Measurements from ENCODE around the gene ASMTL.

Gene ASMTL

GRCh38 chrX:1387141-1387776 is 65.5 kb downstream of the ASMTL start:
- no peak overlapping the region for H3K4me3 ChIP-seq (ENCODE audit: control insufficient read depth, low read depth, low read length)
- no peak for DNase-seq (ENCODE audit: low read depth)
- no peak for TF ChIP-seq CTCF (IDR thresholded peaks at IDR 0.05; ENCODE audit: control insufficient read depth, insufficient read depth, low read depth, low read length, missing control alignments)

- no peak for DNase-seq (ENCODE audit: low read depth)
- no peak overlapping the region for H3K4me3 ChIP-seq (ENCODE audit: control insufficient read depth, low read depth, low read length)
- TF ChIP-seq CTCF (IDR thresholded peaks at IDR 0.05; ENCODE audit: control insufficient read depth, insufficient read depth, low read depth, low read length, missing control alignments), result no peak
Measured at GRCh38 chrX:1386338-1387127, 66.2 kb downstream of the ASMTL start.

- DNase-seq (ENCODE audit: low read depth), result no peak
- TF ChIP-seq CTCF (IDR thresholded peaks at IDR 0.05; ENCODE audit: control insufficient read depth, insufficient read depth, low read depth, low read length, missing control alignments), result no peak
- H3K4me3 ChIP-seq (ENCODE audit: control insufficient read depth, low read depth, low read length), result no peak overlapping the region
Measured at GRCh38 chrX:1385253-1386223, 67.2 kb downstream of the ASMTL start.

GRCh38 chrX:1384658-1385252 is 68.0 kb downstream of the ASMTL start:
- TF ChIP-seq CTCF (IDR thresholded peaks at IDR 0.05; ENCODE audit: control insufficient read depth, insufficient read depth, low read depth, low read length, missing control alignments), result no peak
- DNase-seq (ENCODE audit: low read depth), result no peak
- no peak overlapping the region for H3K4me3 ChIP-seq (ENCODE audit: control insufficient read depth, low read depth, low read length)

- TF ChIP-seq CTCF (IDR thresholded peaks at IDR 0.05; ENCODE audit: control insufficient read depth, insufficient read depth, low read depth, low read length, missing control alignments), result no peak
- H3K4me3 ChIP-seq (ENCODE audit: control insufficient read depth, low read depth, low read length), result no peak overlapping the region
- DNase-seq (ENCODE audit: low read depth), result no peak
Measured at GRCh38 chrX:1380672-1381233, 72.0 kb downstream of the ASMTL start.

- DNase-seq (ENCODE audit: low read depth), result no peak
Measured at GRCh38 chrX:1378306-1378759, 74.4 kb downstream of the ASMTL start.

More at GRCh38 chrX:1378306-1378759, 74.4 kb downstream of the ASMTL start:
- no peak for TF ChIP-seq CTCF (IDR thresholded peaks at IDR 0.05; ENCODE audit: control insufficient read depth, insufficient read depth, low read depth, low read length, missing control alignments)
- no peak overlapping the region for H3K4me3 ChIP-seq (ENCODE audit: control insufficient read depth, low read depth, low read length)

Data from AG09309 (cell line).